ENCODE results near the gene CELA3A. TPM values are rescaled to one million over a fixed set of nuclear protein-coding genes. Genes with fewer than 3 reads are reported as not detected.
"Not testable (repeated sequence)": the region's sequence is repeated elsewhere in the genome, so short reads cannot be mapped to it uniquely, and the experiment has no call there.

The CELA3A gene
- total RNA-seq, 1 experiment from 2014 or later = not detected

- no peak overlapping the region for H3K27ac Mint-ChIP-seq (ENCODE audit: low read depth, unreplicated experiment)
- ChIA-PET CTCF (interaction anchor here (0.6 to 1.2 kb wide), 3 partner anchors 19 to 1673 kb away, joined by 3 to 5 read pairs (median 3); no protein-coding TSS in a partner anchor), POLR2A (interaction anchor here (0.6 kb wide), 1 partner anchor 576 kb away, joined by 3 read pairs; no protein-coding TSS in a partner anchor)
- no TSS peak for BruUV-seq (replicated peaks)
- H3K36me3 Mint-ChIP-seq (ENCODE audit: insufficient read depth, unreplicated experiment) = peaks cover 7% of the 10 kb centered on the region
- intact Hi-C loops (cut with micrococcal nuclease) = no loop called here
- DNase-seq (ENCODE audit: unreplicated experiment) = no peak
- no peak for TF ChIP-seq CTCF (IDR thresholded peaks at IDR 0.05; ENCODE audit: unreplicated experiment)
- H3K4me1 Mint-ChIP-seq (ENCODE audit: insufficient read depth, unreplicated experiment) = no peaks in the 10 kb centered on the region
- no peaks in the 10 kb centered on the region for H3K27me3 Mint-ChIP-seq (ENCODE audit: insufficient read depth, unreplicated experiment)
- no peaks in the 10 kb centered on the region for H3K9me3 Mint-ChIP-seq (ENCODE audit: unreplicated experiment)
- no peak overlapping the region for H3K4me3 Mint-ChIP-seq (ENCODE audit: unreplicated experiment)
Measured at GRCh38 chr1:22031214-22031962, 29.9 kb downstream of the CELA3A start.

GRCh38 chr1:22034834-22035233 is 33.4 kb downstream of the CELA3A start:
- DNase-seq (ENCODE audit: unreplicated experiment); H3K27ac Mint-ChIP-seq (ENCODE audit: low read depth, unreplicated experiment); H3K9me3 Mint-ChIP-seq (ENCODE audit: unreplicated experiment); H3K4me3 Mint-ChIP-seq (ENCODE audit: unreplicated experiment); H3K36me3 Mint-ChIP-seq (ENCODE audit: insufficient read depth, unreplicated experiment); H3K27me3 Mint-ChIP-seq (ENCODE audit: insufficient read depth, unreplicated experiment); CTCF ChIA-PET; intact Hi-C loops (cut with micrococcal nuclease); H3K4me1 Mint-ChIP-seq (ENCODE audit: insufficient read depth, unreplicated experiment); BruUV-seq (replicated peaks): not testable (repeated sequence)
- POLR2A ChIA-PET = interaction anchor here (1.2 kb wide), 1 partner anchor 10 kb away, joined by 3 read pairs; no protein-coding TSS in a partner anchor

GRCh38 chr1:22037520-22037919 is 36.1 kb downstream of the CELA3A start:
- no peaks in the 10 kb centered on the region for H3K36me3 Mint-ChIP-seq (ENCODE audit: insufficient read depth, unreplicated experiment)
- intact Hi-C loops (cut with micrococcal nuclease) = no loop called here
- no peak for DNase-seq (ENCODE audit: unreplicated experiment)
- H3K27ac Mint-ChIP-seq (ENCODE audit: low read depth, unreplicated experiment) = no peak overlapping the region
- no TSS peak for BruUV-seq (replicated peaks)
- TF ChIP-seq CTCF (IDR thresholded peaks at IDR 0.05; ENCODE audit: unreplicated experiment) = no peak
- H3K4me3 Mint-ChIP-seq (ENCODE audit: unreplicated experiment) = no peak overlapping the region
- no peaks in the 10 kb centered on the region for H3K9me3 Mint-ChIP-seq (ENCODE audit: unreplicated experiment)
- peaks cover 11% of the 10 kb centered on the region for H3K4me1 Mint-ChIP-seq (ENCODE audit: insufficient read depth, unreplicated experiment)
- POLR2A ChIA-PET = interaction anchor here (1.1 kb wide), 1 partner anchor 12 kb away, joined by 7 read pairs; no protein-coding TSS in a partner anchor
- H3K27me3 Mint-ChIP-seq (ENCODE audit: insufficient read depth, unreplicated experiment) = no peaks in the 10 kb centered on the region
- CTCF ChIA-PET = no interaction called here

- no peaks in the 10 kb centered on the region for H3K27me3 Mint-ChIP-seq (ENCODE audit: insufficient read depth, unreplicated experiment)
- no peaks in the 10 kb centered on the region for H3K36me3 Mint-ChIP-seq (ENCODE audit: insufficient read depth, unreplicated experiment)
- CTCF ChIA-PET = no interaction called here
- no peak overlapping the region for H3K27ac Mint-ChIP-seq (ENCODE audit: low read depth, unreplicated experiment)
- no TSS peak for BruUV-seq (replicated peaks)
- H3K9me3 Mint-ChIP-seq (ENCODE audit: unreplicated experiment) = no peaks in the 10 kb centered on the region
- H3K4me3 Mint-ChIP-seq (ENCODE audit: unreplicated experiment) = no peak overlapping the region
- intact Hi-C loops (cut with micrococcal nuclease) = no loop called here
- TF ChIP-seq CTCF (IDR thresholded peaks at IDR 0.05; ENCODE audit: unreplicated experiment) = no peak
- H3K4me1 Mint-ChIP-seq (ENCODE audit: insufficient read depth, unreplicated experiment) = peaks cover 16% of the 10 kb centered on the region
- DNase-seq (ENCODE audit: unreplicated experiment) = no peak
- POLR2A ChIA-PET = interaction anchor here (0.6 to 3.0 kb wide), 3 partner anchors 8 to 654 kb away, joined by 3 to 21 read pairs (median 3); partner anchors contain the start of gene CDC42
Measured at GRCh38 chr1:22038036-22038435, 36.6 kb downstream of the CELA3A start.
